Head of caudate nucleus (tissue), 42 donors: ENCODE data around the gene TXNRD1.
A peak's percentile ranks its signal among the peaks of the same experiment; 100 is the strongest.
"Not testable (repeated sequence)": the region's sequence is repeated elsewhere in the genome, so short reads cannot be mapped to it uniquely, and the experiment has no call there.

ENCODE experiments used
- DNase-seq, 42 donors: peaks; one replicate each; pipeline versions ENCODE4 v3.0.0 to v3.0.0-alpha.2; 2020 to 2021; ENCODE audit warnings: mixed read lengths in 7 of 42
- intact Hi-C: fragments of 100-400 bp; cut with DNase I; formaldehyde crosslinking; loops from one replicate; pipeline ENCODE4 v1.15.0; 2022

TXNRD1 gene

DNA sequence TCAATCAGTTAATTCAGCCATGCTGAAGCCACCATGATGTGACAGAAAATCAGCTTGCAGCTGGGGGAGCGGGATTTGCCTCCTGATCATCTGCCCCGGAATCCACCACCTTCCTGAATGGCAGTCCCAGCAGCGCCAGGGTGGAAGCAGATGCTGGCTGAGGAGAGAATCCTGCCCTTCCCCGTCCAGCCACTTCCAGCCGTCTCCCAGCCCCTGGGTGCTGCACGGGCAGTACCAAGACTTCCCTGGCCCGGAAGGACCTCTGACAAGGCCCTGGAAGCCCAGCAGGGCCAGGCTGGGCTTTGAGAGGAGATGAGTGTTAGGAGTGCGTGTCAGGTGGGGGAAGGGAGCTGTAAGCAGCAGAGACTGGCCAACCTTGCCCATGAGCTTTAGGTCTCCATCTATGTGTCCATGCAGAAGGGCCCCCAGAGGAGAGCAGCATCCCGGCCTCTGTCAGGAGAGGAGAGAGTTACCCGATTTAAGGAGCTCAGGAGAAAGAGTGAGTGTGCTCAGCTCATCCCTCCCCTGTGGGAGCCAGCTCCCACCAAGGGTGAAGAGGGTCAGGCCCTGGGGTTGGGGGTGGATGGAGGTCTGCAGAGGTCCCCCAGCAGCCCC, 157.2 kb downstream of the TXNRD1 start:
- intact Hi-C loops: no loop called here
- no peak for DNase-seq

DNA sequence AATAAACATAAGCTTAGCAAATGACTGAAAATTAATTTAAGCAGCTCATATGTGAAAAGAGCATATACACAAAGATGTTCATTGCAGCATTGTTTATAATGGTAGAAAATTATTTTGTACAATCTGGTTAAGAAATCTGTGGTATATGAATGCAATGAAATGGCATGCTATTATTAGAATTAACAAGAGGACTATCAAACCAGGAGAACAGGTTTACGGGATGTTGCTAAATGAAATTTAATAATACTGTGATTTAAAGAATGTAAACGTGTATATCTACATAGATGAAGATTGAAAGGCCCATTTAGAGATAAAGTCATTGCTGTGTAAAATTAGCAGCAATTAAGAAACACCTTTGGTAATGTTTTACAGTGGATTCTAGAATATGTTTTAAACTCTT, 158.5 kb downstream of the TXNRD1 start:
- DNase-seq: no peak
- intact Hi-C loops: no loop called here

DNA sequence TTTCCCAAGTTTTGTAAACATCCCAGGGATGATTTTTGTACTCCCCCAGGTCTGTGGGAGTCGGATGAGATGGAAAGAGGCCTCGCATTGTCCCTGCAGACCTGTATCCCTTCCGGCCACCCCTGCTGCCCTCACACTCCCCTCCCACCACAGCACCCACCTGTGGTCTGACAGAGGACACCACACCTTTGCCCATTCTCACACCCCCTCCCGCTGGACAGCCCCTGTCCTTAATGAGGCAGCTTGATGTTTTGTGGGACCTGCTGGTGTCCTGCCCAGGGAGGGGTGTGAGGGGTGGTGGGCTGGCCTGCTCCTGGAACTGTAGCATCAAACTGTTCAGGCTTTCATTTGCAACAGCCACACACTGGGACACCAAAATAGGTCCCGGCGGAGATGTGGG, 159.2 kb downstream of the TXNRD1 start:
- intact Hi-C loops: no loop called here
- peak in 1 of 42 donors; percentile 20 for DNase-seq

DNA sequence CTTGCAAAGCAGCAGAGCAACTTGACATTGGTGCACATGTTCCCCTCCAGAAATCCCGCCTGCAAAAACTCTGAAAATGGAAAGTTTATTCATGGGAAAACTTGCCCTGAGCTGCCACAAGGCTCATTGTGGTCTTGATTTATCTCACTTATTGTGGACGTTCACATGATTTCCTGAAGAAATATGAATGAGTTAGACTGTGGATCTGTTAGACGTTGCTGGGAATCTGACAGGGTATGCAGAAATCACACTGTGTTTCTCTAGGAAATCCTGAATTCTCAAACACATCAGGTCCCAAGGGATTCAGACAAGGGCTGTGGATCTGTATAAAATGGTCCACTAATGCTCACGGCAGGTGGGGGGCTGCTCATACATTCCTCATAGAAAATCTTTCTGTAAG, 160.2 kb downstream of the TXNRD1 start:
- intact Hi-C loops: no loop called here
- DNase-seq: peak in 1 of 42 donors; percentile 10

DNA sequence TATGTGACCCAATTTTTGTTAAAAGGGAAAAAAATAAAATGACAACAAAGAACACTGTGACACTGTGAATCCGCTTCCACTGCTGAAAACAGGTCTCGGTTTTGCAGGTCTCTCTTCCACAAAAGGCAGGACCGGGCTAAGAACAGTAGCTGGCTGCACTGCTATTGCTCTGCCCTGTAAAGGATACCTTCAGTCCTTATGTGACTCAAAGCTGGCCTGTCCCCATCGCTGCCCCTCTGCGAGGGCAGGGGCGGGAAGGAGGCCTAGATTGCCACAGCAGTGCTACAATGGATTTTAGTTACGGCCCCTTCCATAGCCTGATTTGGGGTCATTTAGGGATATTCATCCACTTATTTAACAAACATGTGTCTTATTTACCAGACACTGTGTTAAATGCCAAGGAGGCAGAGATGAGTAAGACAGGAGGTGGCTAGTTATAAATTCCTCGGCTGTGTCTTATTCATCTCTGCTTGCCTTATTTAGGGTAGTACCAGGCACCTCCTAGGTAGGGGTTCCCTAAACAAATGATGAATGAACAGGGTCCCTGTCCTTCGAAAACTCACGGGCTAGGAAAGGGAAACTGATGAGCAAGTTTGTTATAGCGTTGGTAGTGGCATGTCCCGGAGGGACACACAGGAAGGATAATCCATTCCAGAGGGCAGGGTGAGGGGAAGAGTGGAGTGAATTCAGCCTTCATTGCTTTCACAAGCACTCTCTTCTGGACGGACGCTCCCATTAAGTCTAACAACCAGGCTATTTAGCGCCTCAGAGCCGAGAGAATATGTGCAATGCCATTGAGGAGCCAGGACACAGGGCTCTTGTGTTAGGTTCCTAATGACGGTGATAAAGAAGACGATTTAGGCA, 161.3 kb downstream of the TXNRD1 start:
- intact Hi-C loops: no loop called here
- peak in 5 of 42 donors; percentile 10 to 42 (median 21) for DNase-seq

DNA sequence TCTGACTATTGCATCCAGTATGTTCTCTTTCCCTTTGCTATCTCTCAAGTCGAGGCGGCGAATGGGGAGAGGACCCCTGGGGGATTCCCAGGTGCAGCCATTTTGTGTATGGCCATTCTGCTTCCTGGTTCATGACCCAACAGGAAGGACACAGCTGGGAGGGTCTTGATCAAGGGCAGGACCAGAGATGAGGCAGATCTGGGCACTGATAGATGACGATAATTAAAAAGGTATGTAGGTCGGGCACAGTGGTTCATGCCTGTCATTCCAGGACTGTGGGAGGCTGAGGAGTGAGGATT, 161.9 kb downstream of the TXNRD1 start:
- intact Hi-C loops: no loop called here
- DNase-seq: no peak

DNA sequence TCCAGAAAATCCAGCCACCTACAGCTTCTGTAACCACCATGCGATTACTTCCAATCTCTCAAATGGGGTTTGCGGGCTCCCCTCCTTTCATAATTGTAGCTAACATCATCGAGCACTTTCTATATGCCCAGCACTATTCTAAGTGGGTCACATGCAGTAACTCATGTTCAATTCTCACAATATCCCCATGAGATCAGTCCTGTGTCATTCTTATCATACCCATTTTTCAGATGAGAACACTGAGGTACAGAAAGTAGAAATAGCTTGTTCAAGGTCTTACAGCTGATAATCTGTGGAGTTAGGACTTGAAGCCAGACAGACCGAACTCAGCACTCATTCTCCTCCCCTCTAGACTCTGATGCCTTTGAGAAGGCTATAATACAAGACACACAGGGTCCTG, 162.8 kb downstream of the TXNRD1 start:
- intact Hi-C loops: no loop called here

DNA sequence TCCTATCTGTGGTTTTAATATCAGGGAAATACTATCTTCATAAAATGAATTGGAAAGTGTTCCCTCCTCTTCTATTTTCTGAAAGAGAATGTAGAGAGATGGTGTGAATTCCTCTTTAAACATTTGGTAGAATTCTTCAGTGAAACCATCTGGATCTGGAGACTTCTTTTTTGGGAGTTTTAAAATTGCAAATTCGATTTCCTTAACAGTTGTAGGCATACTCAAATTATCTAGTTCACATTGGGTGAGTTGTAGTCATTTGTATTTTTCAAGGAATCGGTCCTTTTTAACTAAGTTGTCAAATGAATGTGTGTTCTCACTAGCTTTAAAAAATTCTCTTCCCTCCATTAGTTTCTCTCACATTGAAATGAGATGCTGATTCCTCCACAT, 165.8 kb downstream of the TXNRD1 start:
- no peak for DNase-seq
- intact Hi-C loops: loop anchor here (5.0 to 10.0 kb wide), 2 partner anchors 491 to 673 kb away; no protein-coding TSS in a partner anchor

More for the DNA sequence above, 162.8 kb downstream of the TXNRD1 start:
- DNase-seq: no peak

DNA sequence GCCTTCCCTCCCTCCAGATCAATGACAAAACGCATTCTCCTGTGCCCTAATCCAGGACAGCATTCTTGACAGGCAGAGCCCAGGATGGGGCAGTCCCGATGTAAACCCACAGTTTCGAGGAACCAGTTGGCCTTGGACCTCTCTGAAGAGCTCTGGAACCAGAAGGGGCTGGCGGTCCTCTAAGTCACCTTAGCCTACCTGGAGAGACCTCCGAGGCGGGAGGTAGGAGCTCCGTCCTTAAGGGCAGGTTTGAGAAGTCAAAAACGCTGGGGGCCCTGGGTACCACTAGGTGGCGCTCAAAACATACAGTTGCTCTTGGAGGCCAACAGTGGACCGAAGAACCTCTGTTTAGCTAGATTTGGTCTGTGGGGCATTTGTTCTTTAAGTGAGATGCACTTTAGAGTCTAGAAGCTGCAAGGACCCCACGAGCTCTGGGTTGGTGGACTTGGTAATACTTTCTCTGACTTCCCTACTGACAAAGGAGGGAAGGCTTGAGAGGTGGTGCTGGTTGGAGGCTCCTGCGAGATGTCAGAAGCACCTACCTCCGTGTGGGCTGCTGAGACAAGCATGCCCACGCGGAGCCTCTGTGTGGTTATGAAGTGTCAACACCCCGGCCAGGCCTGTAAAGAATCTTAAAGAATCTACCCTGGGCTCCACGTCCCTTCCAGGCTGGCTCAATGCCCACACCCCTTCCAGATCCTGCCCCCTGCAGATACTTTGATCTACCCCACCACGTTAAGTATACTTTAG, 166.3 kb downstream of the TXNRD1 start:
- intact Hi-C loops: loop anchor here (5.0 to 10.0 kb wide), 2 partner anchors 490 to 673 kb away; no protein-coding TSS in a partner anchor
- peak; percentile 67 to 93 (median 83) for DNase-seq

DNA sequence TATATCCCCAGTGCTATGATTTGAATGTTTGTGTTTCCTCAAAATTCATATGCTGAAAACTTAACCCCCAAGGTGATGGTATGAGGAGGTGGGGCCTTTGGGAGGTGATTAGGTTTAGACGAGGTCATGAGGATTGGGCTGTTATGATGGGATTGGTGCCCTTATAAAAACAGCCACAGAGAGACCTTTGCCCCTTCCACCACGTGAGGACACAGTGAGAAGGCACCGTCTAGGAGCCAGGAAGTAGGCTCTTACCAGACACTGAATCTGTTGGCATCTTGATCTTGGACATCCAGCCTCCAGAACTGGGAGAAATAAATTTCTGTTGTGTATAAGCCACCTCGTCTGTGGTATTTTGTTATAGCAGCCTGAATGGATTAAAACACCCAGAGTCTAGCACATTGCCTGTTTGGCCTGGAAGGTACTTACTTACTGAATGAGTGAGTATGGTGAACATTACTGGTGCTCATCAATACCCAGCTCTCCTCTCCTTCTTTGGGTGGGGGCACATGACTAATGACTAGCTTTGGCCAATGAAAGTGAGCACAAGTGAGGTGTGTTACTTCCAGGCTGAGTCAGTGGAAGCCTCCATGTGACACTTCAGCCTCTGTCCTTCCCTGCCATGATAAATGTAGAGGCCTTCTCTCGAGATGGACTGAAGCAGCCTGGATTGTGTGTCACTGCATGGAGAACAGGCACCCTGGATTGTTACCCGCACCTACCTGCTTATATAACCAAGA, 168.7 kb downstream of the TXNRD1 start:
- peak in 1 of 42 donors; percentile 18 for DNase-seq
- intact Hi-C loops: loop anchor here (5.0 to 10.0 kb wide), 2 partner anchors 488 to 670 kb away; no protein-coding TSS in a partner anchor

DNA sequence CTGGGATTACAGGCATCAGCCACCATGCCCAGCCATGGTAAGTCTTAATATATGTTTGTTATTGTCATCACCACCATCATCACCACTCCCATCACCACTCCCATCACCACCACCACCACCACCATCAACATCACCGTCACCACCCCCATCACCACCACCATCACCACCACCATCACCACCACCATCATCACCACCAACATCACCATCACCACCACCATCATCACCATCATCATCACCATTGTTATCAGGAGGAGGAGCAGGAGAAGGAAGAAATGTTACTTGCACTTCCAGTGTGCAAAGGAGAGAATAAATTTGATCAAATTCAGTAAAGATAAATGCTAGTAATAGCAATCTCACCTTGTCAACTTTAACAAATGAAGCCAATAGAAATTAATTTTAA, 169.9 kb downstream of the TXNRD1 start:
- intact Hi-C loops: loop anchor here (10.0 kb wide), 1 partner anchor 669 kb away; no protein-coding TSS in a partner anchor
- DNase-seq: peak in 1 of 42 donors; percentile 2

DNA sequence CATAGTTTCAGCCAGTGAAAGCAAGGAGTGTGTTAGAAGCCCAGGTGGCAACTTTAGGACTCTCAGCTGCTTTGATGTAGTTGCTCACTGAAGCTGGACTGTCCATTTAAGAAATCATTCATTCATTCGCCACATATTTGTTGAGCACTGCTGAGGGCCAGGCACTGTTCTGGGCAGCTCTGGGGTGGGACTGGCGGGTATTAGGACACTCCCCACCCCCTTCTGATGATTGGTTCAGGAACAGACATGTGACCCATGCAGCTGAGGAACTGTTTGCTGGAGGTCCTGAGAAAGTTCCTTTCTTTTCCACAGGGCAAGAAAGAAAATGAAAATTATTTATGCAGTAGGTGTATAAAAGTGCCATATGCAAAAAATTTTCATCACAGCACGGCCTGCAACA, 170.9 kb downstream of the TXNRD1 start:
- no peak for DNase-seq
- intact Hi-C loops: loop anchor here (10.0 kb wide), 1 partner anchor 668 kb away; no protein-coding TSS in a partner anchor

DNA sequence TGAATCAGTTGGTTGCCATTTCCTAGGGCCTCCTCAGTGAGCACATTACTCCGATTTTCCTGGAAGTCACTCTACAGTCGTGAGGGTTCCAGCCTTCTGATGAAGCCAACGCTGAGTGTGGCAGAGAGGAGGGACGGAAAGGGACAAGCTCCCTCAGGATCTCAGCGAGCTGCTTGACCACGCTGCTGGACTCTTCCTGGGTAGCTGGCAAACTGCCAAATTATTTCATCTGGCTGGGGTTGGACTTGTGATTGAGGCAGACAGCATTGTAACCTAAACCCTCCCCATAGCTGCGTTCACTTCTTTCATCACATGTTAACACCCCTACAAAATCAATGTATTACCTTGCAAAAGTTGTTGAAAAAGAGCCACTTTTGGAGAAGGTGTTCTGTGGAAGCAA, 171.6 kb downstream of the TXNRD1 start:
- intact Hi-C loops: loop anchor here (10.0 kb wide), 1 partner anchor 668 kb away; no protein-coding TSS in a partner anchor
- peak in 1 of 42 donors; percentile 40 for DNase-seq

DNA sequence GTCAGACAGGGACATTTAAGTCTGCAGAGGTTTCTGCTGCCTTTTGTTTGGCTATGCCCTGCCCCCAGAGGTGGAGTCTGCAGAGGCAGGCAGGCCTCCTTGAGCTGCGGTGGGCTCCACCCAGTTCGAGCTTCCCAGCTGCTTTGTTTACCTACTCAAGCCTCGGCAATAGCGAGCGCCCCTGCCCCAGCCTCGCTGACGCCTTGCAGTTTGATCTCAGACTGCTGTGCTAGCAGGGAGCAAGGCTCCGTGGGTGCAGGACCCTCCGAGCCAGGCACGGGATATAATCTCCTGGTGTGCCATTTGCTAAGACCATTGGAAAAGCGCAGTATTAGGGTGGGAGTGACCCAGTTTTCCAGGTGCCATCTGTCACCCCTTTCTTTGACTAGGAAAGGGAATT, 178.5 kb downstream of the TXNRD1 start:
- intact Hi-C loops, DNase-seq: not testable (repeated sequence)
